ENCODE measurements around the gene SHQ1.

DNA sequence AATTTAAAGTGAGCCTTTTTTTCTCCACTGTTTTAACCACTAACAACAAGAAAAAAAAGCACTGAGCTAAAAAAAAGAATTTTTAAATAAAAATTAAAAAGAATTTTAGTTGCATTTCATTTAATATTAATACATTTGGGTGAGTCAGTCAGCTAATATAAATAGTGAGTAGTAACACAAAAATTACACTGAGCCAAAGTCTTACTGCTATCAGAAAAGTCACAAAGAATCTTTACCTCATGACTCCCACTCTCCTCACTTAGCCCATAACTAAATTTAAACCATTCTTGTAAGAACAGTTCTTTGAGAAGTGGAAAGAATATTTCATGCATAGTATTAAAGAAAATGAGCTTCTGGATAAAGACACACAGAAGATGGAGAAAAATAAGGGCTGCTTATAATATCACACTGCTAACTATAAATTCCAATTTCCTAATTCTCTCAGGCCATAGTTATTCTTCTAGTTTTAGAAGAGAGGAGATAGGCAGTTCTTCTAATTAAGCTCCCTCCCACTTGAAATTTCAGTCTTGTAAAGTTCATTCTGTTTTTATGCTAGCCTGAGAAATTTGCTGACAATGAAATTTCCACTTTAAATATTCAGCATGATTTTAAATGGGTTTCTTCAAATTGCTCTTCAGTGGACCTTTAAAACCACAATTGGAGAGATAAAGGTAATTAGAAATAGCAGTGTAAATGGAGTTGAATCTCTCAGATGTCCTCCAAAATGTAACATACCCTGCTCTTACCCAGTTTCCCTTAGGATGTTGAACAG is 17.6 kb downstream of the SHQ1 start:
- TF ChIP-seq, protein P1, sequence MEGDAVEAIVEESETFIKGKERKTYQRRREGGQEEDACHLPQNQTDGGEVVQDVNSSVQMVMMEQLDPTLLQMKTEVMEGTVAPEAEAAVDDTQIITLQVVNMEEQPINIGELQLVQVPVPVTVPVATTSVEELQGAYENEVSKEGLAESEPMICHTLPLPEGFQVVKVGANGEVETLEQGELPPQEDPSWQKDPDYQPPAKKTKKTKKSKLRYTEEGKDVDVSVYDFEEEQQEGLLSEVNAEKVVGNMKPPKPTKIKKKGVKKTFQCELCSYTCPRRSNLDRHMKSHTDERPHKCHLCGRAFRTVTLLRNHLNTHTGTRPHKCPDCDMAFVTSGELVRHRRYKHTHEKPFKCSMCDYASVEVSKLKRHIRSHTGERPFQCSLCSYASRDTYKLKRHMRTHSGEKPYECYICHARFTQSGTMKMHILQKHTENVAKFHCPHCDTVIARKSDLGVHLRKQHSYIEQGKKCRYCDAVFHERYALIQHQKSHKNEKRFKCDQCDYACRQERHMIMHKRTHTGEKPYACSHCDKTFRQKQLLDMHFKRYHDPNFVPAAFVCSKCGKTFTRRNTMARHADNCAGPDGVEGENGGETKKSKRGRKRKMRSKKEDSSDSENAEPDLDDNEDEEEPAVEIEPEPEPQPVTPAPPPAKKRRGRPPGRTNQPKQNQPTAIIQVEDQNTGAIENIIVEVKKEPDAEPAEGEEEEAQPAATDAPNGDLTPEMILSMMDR (IDR thresholded peaks at IDR 0.05; ENCODE audit: low read depth, low read length), result no peak
- TF ChIP-seq MYC (IDR thresholded peaks at IDR 0.05; ENCODE audit: low read depth, low read length), result no peak

Measured in NB4 (cell line).